Left ventricle myocardium inferior (tissue), 1 donor: ENCODE measurements around the gene GRM7. TPM values are rescaled to one million over a fixed set of nuclear protein-coding genes. Genes with fewer than 3 reads are reported as not detected.

ENCODE experiments used
- DNase-seq: peaks from one replicate; pipeline ENCODE4 v3.0.0-alpha.2; 2020
- H3K27ac ChIP-seq: fragments of 200-600 bp; replicated peaks from 2 replicates; pipeline ENCODE4 v1.8.0; 2021
- H3K27me3 ChIP-seq: fragments of 200-600 bp; 2 replicates; pipeline ENCODE4 v1.8.0; 2021; ENCODE audit warnings: low read depth
- H3K36me3 ChIP-seq: fragments of 200-600 bp; 2 replicates; pipeline ENCODE4 v1.8.0; 2021
- H3K4me1 ChIP-seq: fragments of 200-600 bp; 2 replicates; pipeline ENCODE4 v1.8.0; 2021
- H3K4me3 ChIP-seq: fragments of 200-600 bp; 2 replicates; pipeline ENCODE4 v1.8.0; 2021; ENCODE audit warnings: mild to moderate bottlenecking, moderate library complexity
- H3K9me3 ChIP-seq: fragments of 200-600 bp; replicated peaks from 2 replicates; pipeline ENCODE4 v1.8.0; 2021
- intact Hi-C: fragments of 100-400 bp; cut with micrococcal nuclease; formaldehyde crosslinking; loops from one replicate; pipeline ENCODE4 v1.11.0; 2022
- total RNA-seq: library from RNA; stranded (reverse); fragmentation: NEBNext Ultra II Directional; extraction: Animal tissue kit (Norgen Biotek cat#: 25700); gene quantifications from one replicate; pipeline ENCODE4 v1.2.1, GENCODE V29; 2021
- TF ChIP-seq, protein P1 (sequence below): fragments of 200-600 bp; IDR thresholded peaks from 2 replicates; pipeline ENCODE4 v1.8.0; 2021; ENCODE audit warnings: antibody characterized with exemption, mild to moderate bottlenecking, borderline replicate concordance
- donor health status: DM: no; HTN: yes; CAD: no; lungs with severe emphysema.

Gene GRM7
- total RNA-seq, 1 donor from 2014 or later, result not detected

DNA sequence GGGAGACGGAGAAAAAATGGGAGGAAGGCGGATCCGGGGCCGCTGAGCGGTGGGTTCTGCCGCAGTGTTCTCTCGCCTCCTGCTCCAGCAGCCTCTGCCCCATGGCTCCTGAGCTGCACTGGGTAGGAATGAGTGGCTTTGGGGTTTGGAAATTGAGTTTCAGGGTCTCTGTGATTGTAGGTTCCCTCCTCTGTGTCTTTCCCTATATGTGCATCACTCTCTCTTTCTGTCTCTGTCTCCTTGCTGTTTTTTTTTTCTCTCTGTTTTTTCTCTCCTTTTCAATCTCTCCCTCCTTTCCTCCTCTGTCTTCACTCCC, 1.9 kb downstream of the GRM7 start:
- DNase-seq, result no peak
- intact Hi-C loops, result no loop called here
- Histone ChIP-seq H3K9me3 (no peaks in the 10 kb centered on the region), H3K36me3 (no peaks in the 10 kb centered on the region), H3K4me3 (no peak overlapping the region), H3K4me1 (peaks cover 15% of the 10 kb centered on the region), H3K27ac (no peak overlapping the region), H3K27me3 (peaks cover 96% of the 10 kb centered on the region)
- TF ChIP-seq, protein P1, sequence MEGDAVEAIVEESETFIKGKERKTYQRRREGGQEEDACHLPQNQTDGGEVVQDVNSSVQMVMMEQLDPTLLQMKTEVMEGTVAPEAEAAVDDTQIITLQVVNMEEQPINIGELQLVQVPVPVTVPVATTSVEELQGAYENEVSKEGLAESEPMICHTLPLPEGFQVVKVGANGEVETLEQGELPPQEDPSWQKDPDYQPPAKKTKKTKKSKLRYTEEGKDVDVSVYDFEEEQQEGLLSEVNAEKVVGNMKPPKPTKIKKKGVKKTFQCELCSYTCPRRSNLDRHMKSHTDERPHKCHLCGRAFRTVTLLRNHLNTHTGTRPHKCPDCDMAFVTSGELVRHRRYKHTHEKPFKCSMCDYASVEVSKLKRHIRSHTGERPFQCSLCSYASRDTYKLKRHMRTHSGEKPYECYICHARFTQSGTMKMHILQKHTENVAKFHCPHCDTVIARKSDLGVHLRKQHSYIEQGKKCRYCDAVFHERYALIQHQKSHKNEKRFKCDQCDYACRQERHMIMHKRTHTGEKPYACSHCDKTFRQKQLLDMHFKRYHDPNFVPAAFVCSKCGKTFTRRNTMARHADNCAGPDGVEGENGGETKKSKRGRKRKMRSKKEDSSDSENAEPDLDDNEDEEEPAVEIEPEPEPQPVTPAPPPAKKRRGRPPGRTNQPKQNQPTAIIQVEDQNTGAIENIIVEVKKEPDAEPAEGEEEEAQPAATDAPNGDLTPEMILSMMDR, result no peak

DNA sequence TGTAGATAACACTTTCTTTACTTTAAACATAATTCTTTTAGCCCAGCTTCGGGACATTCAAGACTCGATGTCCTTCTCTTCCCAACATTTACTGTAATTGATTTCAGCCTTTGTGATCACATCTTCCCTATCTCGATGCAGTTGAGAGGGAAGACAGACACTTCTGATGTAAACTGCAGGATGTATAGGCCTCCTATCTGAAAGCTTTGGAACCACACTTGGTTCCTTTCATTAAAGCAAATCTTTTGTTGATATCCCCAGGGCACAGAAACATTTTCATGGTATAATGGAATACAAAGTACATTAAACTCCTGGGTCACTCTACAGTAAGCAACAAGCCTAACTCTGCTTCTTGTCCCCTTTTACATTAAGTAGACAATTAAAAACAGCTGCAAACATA, 6.4 kb downstream of the GRM7 start:
- Histone ChIP-seq H3K27me3 (peaks cover 53% of the 10 kb centered on the region), H3K36me3 (no peaks in the 10 kb centered on the region), H3K4me1 (no peaks in the 10 kb centered on the region), H3K4me3 (no peak overlapping the region), H3K27ac (no peak overlapping the region), H3K9me3 (no peaks in the 10 kb centered on the region)
- DNase-seq, result no peak
- intact Hi-C loops, result no loop called here
- TF ChIP-seq, protein P1, result no peak

DNA sequence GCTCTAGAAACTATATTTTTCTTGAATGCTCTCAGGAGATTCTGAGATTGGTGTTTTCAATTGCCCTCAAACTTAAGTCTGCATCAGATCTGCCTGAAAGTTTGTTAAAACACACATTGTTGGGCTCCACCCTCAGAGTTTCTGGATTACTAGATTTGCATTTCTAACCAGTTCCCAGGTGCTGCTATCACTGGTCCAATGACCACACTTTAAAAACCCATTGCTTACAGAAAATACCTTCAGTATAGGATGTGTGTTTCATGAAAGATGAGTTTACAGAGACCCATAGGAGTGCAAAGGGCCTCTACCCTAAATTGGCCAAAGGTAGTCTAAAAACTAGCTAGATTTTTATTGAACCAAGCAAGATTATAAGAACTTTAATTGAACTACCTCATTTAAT, 17.8 kb downstream of the GRM7 start:
- TF ChIP-seq, protein P1, result no peak
- no peaks in the 10 kb centered on the region for H3K27me3 ChIP-seq

DNA sequence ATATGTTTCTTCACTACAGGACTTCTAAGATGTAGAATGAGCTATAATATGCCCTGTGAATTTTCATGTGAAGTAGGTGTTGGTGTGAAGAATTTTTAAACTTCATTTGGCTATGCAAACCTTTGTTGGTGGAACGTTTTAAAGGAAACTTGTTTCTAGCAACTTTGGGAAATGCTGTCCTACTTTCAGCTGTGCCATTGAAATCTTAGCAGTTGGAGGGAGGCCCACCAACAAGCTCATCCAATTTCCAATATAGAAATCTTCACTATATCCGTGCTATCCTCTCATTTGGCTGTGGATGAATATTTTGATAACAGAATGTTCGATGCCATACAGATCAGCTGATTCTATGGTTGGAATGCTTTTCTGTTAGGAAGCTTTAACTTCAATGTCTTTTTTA, 51.3 kb downstream of the GRM7 start:
- intact Hi-C loops, result no loop called here
- no peak for DNase-seq
- H3K27ac ChIP-seq, result no peak overlapping the region
- no peak overlapping the region for H3K4me3 ChIP-seq
- H3K9me3 ChIP-seq, result no peaks in the 10 kb centered on the region
- TF ChIP-seq, protein P1, result no peak
- H3K36me3 ChIP-seq, result no peaks in the 10 kb centered on the region
- H3K27me3 ChIP-seq, result no peaks in the 10 kb centered on the region
- H3K4me1 ChIP-seq, result no peaks in the 10 kb centered on the region

More for the DNA sequence above, 17.8 kb downstream of the GRM7 start:
- Histone ChIP-seq H3K4me3 (no peak overlapping the region), H3K9me3 (no peaks in the 10 kb centered on the region), H3K36me3 (no peaks in the 10 kb centered on the region), H3K27ac (no peak overlapping the region), H3K4me1 (no peaks in the 10 kb centered on the region)
- no peak for DNase-seq
- intact Hi-C loops, result no loop called here

DNA sequence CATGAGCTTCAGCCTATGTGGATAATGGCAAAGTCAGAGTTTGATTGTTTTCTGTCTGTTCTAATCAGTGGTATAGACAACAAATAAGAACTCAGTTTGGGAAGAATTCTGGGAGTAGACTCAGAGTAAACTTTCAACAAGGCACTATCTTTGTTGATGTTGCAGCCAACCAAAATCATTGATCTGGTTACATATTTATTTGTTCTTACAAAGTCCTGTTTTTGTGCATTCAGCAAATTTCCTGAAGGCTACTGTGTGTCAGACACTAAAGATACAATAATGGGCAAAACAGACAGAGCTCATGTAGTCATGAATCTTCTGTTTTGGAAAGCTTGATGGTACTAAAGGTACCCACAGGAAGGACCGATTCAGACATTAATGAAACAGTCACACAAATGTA, 55.0 kb downstream of the GRM7 start:
- H3K4me3 ChIP-seq, result no peak overlapping the region
- H3K27me3 ChIP-seq, result no peaks in the 10 kb centered on the region
- no peaks in the 10 kb centered on the region for H3K36me3 ChIP-seq
- intact Hi-C loops, result no loop called here
- TF ChIP-seq, protein P1, result no peak
- no peaks in the 10 kb centered on the region for H3K9me3 ChIP-seq
- no peak overlapping the region for H3K27ac ChIP-seq
- no peaks in the 10 kb centered on the region for H3K4me1 ChIP-seq
- no peak for DNase-seq

DNA sequence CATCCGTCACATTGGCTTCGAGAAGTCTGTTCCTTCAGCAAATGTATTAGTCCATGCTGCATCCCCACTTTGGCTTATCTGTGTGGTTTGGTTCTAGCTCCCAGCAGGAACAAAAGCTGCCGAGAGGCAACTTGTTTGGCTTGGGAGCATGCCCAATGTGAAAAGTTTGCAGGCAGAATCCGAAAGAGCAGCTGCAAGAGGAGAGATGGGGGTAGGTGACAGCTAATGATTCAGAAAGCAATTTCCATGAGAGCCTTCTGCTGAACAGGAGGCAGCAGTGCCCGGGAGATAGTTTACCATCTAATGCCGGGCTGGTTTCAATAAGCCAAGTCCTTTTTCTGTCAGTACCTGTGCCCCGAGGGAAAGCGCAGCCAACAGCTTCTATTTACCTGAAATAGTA, 60.2 kb downstream of the GRM7 start:
- TF ChIP-seq, protein P1, result no peak
- no peaks in the 10 kb centered on the region for H3K4me1 ChIP-seq
- H3K27ac ChIP-seq, result no peak overlapping the region
- H3K27me3 ChIP-seq, result no peaks in the 10 kb centered on the region
- no peaks in the 10 kb centered on the region for H3K9me3 ChIP-seq
- H3K4me3 ChIP-seq, result no peak overlapping the region
- intact Hi-C loops, result no loop called here
- no peak for DNase-seq
- no peaks in the 10 kb centered on the region for H3K36me3 ChIP-seq
